Liver (tissue), 3 donors: ENCODE data around the gene RHNO1.

Experiments
- ATF3 ChIP-seq: IDR thresholded peaks from 2 replicates; pipeline ENCODE4 v1.6.1; 2016; ENCODE audit warnings: antibody characterized with exemption
- CTCF ChIP-seq: fragments of 150-350 bp; IDR thresholded peaks from 2 replicates; pipeline ENCODE4 v1.5.1; 2017; ENCODE audit warnings: improper control_type of control experiment, low read depth, low read length; ENCODE audit not compliant: missing input control
- EGR1 ChIP-seq, 2 donors: IDR thresholded peaks; 2 replicates each; pipeline ENCODE4 v1.6.1; 2016 to 2018; ENCODE audit warnings: antibody characterized with exemption in 2 of 2, low read depth in 2 of 2
- HNF4G ChIP-seq: IDR thresholded peaks from 2 replicates; pipeline ENCODE4 v1.6.1; 2016; ENCODE audit warnings: antibody characterized with exemption
- JUND ChIP-seq, 2 donors: IDR thresholded peaks; 2 replicates each; pipeline ENCODE4 v1.6.1; 2016; ENCODE audit warnings: antibody characterized with exemption in 2 of 2
- SP1 ChIP-seq: IDR thresholded peaks from 2 replicates; pipeline ENCODE4 v1.6.1; 2018; ENCODE audit warnings: antibody characterized with exemption, mild to moderate bottlenecking
- TAF1 ChIP-seq: conservative IDR thresholded peaks from 2 replicates; pipeline ENCODE4 v1.6.1; 2016; ENCODE audit warnings: antibody characterized with exemption, mild to moderate bottlenecking
- YY1 ChIP-seq: IDR thresholded peaks from 2 replicates; pipeline ENCODE4 v1.6.1; 2016; ENCODE audit warnings: antibody characterized with exemption, mild to moderate bottlenecking
- donor health status: healthy.
- donor health status: healthy.

GRCh38 chr12:2924019-2924418, 47.0 kb downstream of the RHNO1 start:
- TF ChIP-seq CTCF (no peak), TAF1 (no peak), JUND (IDR thresholded peaks at IDR 0.05) (no peak), SP1 (no peak), ATF3 (no peak), YY1 (no peak), HNF4G (no peak), EGR1 (IDR thresholded peaks at IDR 0.05; ENCODE audit: low read depth in 2 of 2) (no peak)
